Measurements from ENCODE around the gene ARRDC5. TPM values are rescaled to one million over a fixed set of nuclear protein-coding genes. Genes with fewer than 3 reads are reported as not detected.

The ARRDC5 gene
- total RNA-seq, 1 experiment from 2014 or later = not detected

GRCh38 chr19:4933528-4933927 is 30.8 kb upstream of the ARRDC5 start:
- H3K9me3 ChIP-seq (ENCODE audit: low read length) = no peaks in the 10 kb centered on the region
- peaks cover 15% of the 10 kb centered on the region; the same call in 1 of the 2 replicates for H3K36me3 ChIP-seq (ENCODE audit: insufficient read depth, low read length)
- H3K4me1 ChIP-seq (ENCODE audit: low read length) = no peaks in the 10 kb centered on the region
- no peaks in the 10 kb centered on the region for H3K9me2 ChIP-seq (replicated peaks; ENCODE audit: insufficient read depth, low read length)
- H3K79me2 ChIP-seq (ENCODE audit: low read length) = peaks cover 6% of the 10 kb centered on the region; the same call in 1 of the 2 replicates
- no peak for DNase-seq
- H4K20me1 ChIP-seq (ENCODE audit: insufficient read depth, low read depth, low read length) = 0 out of 2 replicates have a peak, but pooled peaks cover 6% of the 10 kb centered on the region
- no peak overlapping the region for H3K9ac ChIP-seq (ENCODE audit: low read length)
- H3K4me3 ChIP-seq (ENCODE audit: low read length) = no peak overlapping the region
- H3K27me3 ChIP-seq (ENCODE audit: low read length) = no peaks in the 10 kb centered on the region
- no peak overlapping the region for H3K4me2 ChIP-seq (ENCODE audit: low read depth, low read length, poor library complexity, severe bottlenecking)
- H3K27ac ChIP-seq (ENCODE audit: low read length) = no peak overlapping the region
- H2AFZ ChIP-seq (ENCODE audit: low read length) = no peak overlapping the region

- Histone ChIP-seq H3K4me1 (ENCODE audit: low read length) (no peaks in the 10 kb centered on the region), H3K4me2 (ENCODE audit: low read depth, low read length, poor library complexity, severe bottlenecking) (no peak overlapping the region), H3K27me3 (ENCODE audit: low read length) (no peaks in the 10 kb centered on the region), H3K9ac (ENCODE audit: low read length) (no peak overlapping the region), H3K27ac (ENCODE audit: low read length) (no peak overlapping the region), H3K9me2 (replicated peaks; ENCODE audit: insufficient read depth, low read length) (no peaks in the 10 kb centered on the region), H3K36me3 (ENCODE audit: insufficient read depth, low read length) (peaks cover 15% of the 10 kb centered on the region; the same call in 1 of the 2 replicates), H3K4me3 (ENCODE audit: low read length) (no peak overlapping the region), H2AFZ (ENCODE audit: low read length) (no peak overlapping the region), H3K9me3 (ENCODE audit: low read length) (no peaks in the 10 kb centered on the region), H4K20me1 (ENCODE audit: insufficient read depth, low read depth, low read length) (0 out of 2 replicates have a peak, but pooled peaks cover 4% of the 10 kb centered on the region), H3K79me2 (ENCODE audit: low read length) (peaks cover 5% of the 10 kb centered on the region; the same call in 1 of the 2 replicates)
- no peak for DNase-seq
Measured at GRCh38 chr19:4932711-4933110, 30.0 kb upstream of the ARRDC5 start.

GRCh38 chr19:4930664-4931063 is 28.0 kb upstream of the ARRDC5 start:
- no peak for DNase-seq
- H3K9me2 ChIP-seq (replicated peaks; ENCODE audit: insufficient read depth, low read length) = no peaks in the 10 kb centered on the region

GRCh38 chr19:4929186-4929585 is 26.5 kb upstream of the ARRDC5 start:
- H3K79me2 ChIP-seq (ENCODE audit: low read length) = peaks cover 21% of the 10 kb centered on the region

More at GRCh38 chr19:4930664-4931063, 28.0 kb upstream of the ARRDC5 start:
- Histone ChIP-seq H3K4me2 (ENCODE audit: low read depth, low read length, poor library complexity, severe bottlenecking) (no peak overlapping the region), H3K36me3 (ENCODE audit: insufficient read depth, low read length) (peaks cover 11% of the 10 kb centered on the region; the same call in 1 of the 2 replicates), H3K4me3 (ENCODE audit: low read length) (no peak overlapping the region), H4K20me1 (ENCODE audit: insufficient read depth, low read depth, low read length) (0 out of 2 replicates have a peak, but pooled peaks cover 4% of the 10 kb centered on the region), H2AFZ (ENCODE audit: low read length) (no peak overlapping the region), H3K79me2 (ENCODE audit: low read length) (peaks cover 13% of the 10 kb centered on the region), H3K27ac (ENCODE audit: low read length) (no peak overlapping the region), H3K27me3 (ENCODE audit: low read length) (no peaks in the 10 kb centered on the region), H3K9me3 (ENCODE audit: low read length) (no peaks in the 10 kb centered on the region), H3K9ac (ENCODE audit: low read length) (no peak overlapping the region), H3K4me1 (ENCODE audit: low read length) (no peaks in the 10 kb centered on the region)

GRCh38 chr19:4923276-4923747 is 20.6 kb upstream of the ARRDC5 start:
- Histone ChIP-seq H2AFZ (ENCODE audit: low read length) (no peak overlapping the region), H3K9me3 (ENCODE audit: low read length) (no peaks in the 10 kb centered on the region), H3K4me2 (ENCODE audit: low read depth, low read length, poor library complexity, severe bottlenecking) (no peak overlapping the region), H3K9me2 (replicated peaks; ENCODE audit: insufficient read depth, low read length) (no peaks in the 10 kb centered on the region), H3K9ac (ENCODE audit: low read length) (no peak overlapping the region), H3K27ac (ENCODE audit: low read length) (no peak overlapping the region), H4K20me1 (ENCODE audit: insufficient read depth, low read depth, low read length) (0 out of 2 replicates have a peak, but pooled peaks cover under 1% of the 10 kb centered on the region), H3K4me3 (ENCODE audit: low read length) (no peak overlapping the region), H3K36me3 (ENCODE audit: insufficient read depth, low read length) (0 out of 2 replicates have a peak, but pooled peaks cover 4% of the 10 kb centered on the region), H3K79me2 (ENCODE audit: low read length) (peaks cover 50% of the 10 kb centered on the region), H3K4me1 (ENCODE audit: low read length) (no peaks in the 10 kb centered on the region), H3K27me3 (ENCODE audit: low read length) (no peaks in the 10 kb centered on the region)
- DNase-seq = no peak

More at GRCh38 chr19:4929186-4929585, 26.5 kb upstream of the ARRDC5 start:
- Histone ChIP-seq H3K4me3 (ENCODE audit: low read length) (no peak overlapping the region), H3K9me3 (ENCODE audit: low read length) (no peaks in the 10 kb centered on the region), H3K9ac (ENCODE audit: low read length) (no peak overlapping the region), H3K27me3 (ENCODE audit: low read length) (no peaks in the 10 kb centered on the region), H3K4me2 (ENCODE audit: low read depth, low read length, poor library complexity, severe bottlenecking) (no peak overlapping the region), H4K20me1 (ENCODE audit: insufficient read depth, low read depth, low read length) (0 out of 2 replicates have a peak, but pooled peaks cover 4% of the 10 kb centered on the region), H3K36me3 (ENCODE audit: insufficient read depth, low read length) (peaks cover 6% of the 10 kb centered on the region; the same call in 1 of the 2 replicates), H3K4me1 (ENCODE audit: low read length) (no peaks in the 10 kb centered on the region), H2AFZ (ENCODE audit: low read length) (no peak overlapping the region), H3K9me2 (replicated peaks; ENCODE audit: insufficient read depth, low read length) (no peaks in the 10 kb centered on the region), H3K27ac (ENCODE audit: low read length) (no peak overlapping the region)
- no peak for DNase-seq

GRCh38 chr19:4922530-4923275 is 20.0 kb upstream of the ARRDC5 start:
- Histone ChIP-seq H3K9me3 (ENCODE audit: low read length) (no peaks in the 10 kb centered on the region), H3K36me3 (ENCODE audit: insufficient read depth, low read length) (0 out of 2 replicates have a peak, but pooled peaks cover 4% of the 10 kb centered on the region), H3K4me3 (ENCODE audit: low read length) (no peak overlapping the region), H3K27ac (ENCODE audit: low read length) (no peak overlapping the region), H3K79me2 (ENCODE audit: low read length) (peaks cover 49% of the 10 kb centered on the region), H3K4me2 (ENCODE audit: low read depth, low read length, poor library complexity, severe bottlenecking) (no peak overlapping the region), H3K9ac (ENCODE audit: low read length) (no peak overlapping the region), H4K20me1 (ENCODE audit: insufficient read depth, low read depth, low read length) (no peaks in the 10 kb centered on the region), H2AFZ (ENCODE audit: low read length) (no peak overlapping the region), H3K4me1 (ENCODE audit: low read length) (no peaks in the 10 kb centered on the region), H3K27me3 (ENCODE audit: low read length) (no peaks in the 10 kb centered on the region), H3K9me2 (replicated peaks; ENCODE audit: insufficient read depth, low read length) (no peaks in the 10 kb centered on the region)
- no peak for DNase-seq

GRCh38 chr19:4916292-4917082 is 13.8 kb upstream of the ARRDC5 start:
- no peak for DNase-seq
- Histone ChIP-seq H3K36me3 (ENCODE audit: insufficient read depth, low read length) (peaks cover 25% of the 10 kb centered on the region), H3K9me3 (ENCODE audit: low read length) (no peaks in the 10 kb centered on the region), H2AFZ (ENCODE audit: low read length) (no peak overlapping the region), H3K9ac (ENCODE audit: low read length) (no peak overlapping the region), H3K27ac (ENCODE audit: low read length) (no peak overlapping the region), H3K27me3 (ENCODE audit: low read length) (no peaks in the 10 kb centered on the region), H3K9me2 (replicated peaks; ENCODE audit: insufficient read depth, low read length) (no peaks in the 10 kb centered on the region), H4K20me1 (ENCODE audit: insufficient read depth, low read depth, low read length) (no peaks in the 10 kb centered on the region), H3K4me1 (ENCODE audit: low read length) (peaks cover 7% of the 10 kb centered on the region), H3K4me2 (ENCODE audit: low read depth, low read length, poor library complexity, severe bottlenecking) (no peak overlapping the region), H3K79me2 (ENCODE audit: low read length) (peaks cover 67% of the 10 kb centered on the region), H3K4me3 (ENCODE audit: low read length) (no peak overlapping the region)
